DOHH2 (cell line): ENCODE measurements around the gene RXRA.

Experiments used
- H3F3A ChIP-seq: fragments of 200-600 bp; sonication (generic), shearing (Covaris generic); 2 replicates; pipeline ENCODE4 v1.6.0; 2016; ENCODE audit warnings: antibody characterized with exemption, mild to moderate bottlenecking; ENCODE audit not compliant: control insufficient read depth, insufficient read depth
- H3K27ac ChIP-seq: fragments of 200-600 bp; sonication (generic); 2 replicates; pipeline ENCODE4 v1.5.1; 2014; ENCODE audit warnings: low read depth, mild to moderate bottlenecking, low read length, moderate library complexity
- H3K27me3 ChIP-seq: fragments of 200-600 bp; sonication (generic); 2 replicates; pipeline ENCODE4 v1.6.1; 2014; ENCODE audit warnings: mild to moderate bottlenecking, low read length, mixed read lengths; ENCODE audit not compliant: control insufficient read depth
- H3K36me3 ChIP-seq: fragments of 200-600 bp; sonication (generic); 2 replicates; pipeline ENCODE4 v1.6.1; 2014; ENCODE audit warnings: mild to moderate bottlenecking, low read length, moderate library complexity, mixed read lengths; ENCODE audit not compliant: control insufficient read depth
- H3K4me1 ChIP-seq: fragments of 200-600 bp; sonication (generic); 2 replicates; pipeline ENCODE4 v1.6.1; 2014; ENCODE audit warnings: mild to moderate bottlenecking, low read length, mixed read lengths; ENCODE audit not compliant: control insufficient read depth
- H3K4me2 ChIP-seq: fragments of 200-600 bp; sonication (generic); 2 replicates; pipeline ENCODE4 v1.6.0; 2014; ENCODE audit warnings: mild to moderate bottlenecking, low read length, moderate library complexity
- H3K4me3 ChIP-seq: fragments of 200-600 bp; sonication (generic); 2 replicates; pipeline ENCODE4 v1.5.1; 2014; ENCODE audit warnings: mild to moderate bottlenecking, low read length, mixed read lengths
- H3K79me2 ChIP-seq: fragments of 200-600 bp; sonication (generic); 2 replicates; pipeline ENCODE4 v1.6.1; 2014; ENCODE audit warnings: mild to moderate bottlenecking, low read length, mixed read lengths; ENCODE audit not compliant: control insufficient read depth
- H3K9me2 ChIP-seq: fragments of 200-600 bp; sonication (generic); replicated peaks from 2 replicates; pipeline ENCODE4 v1.6.1; 2014; ENCODE audit warnings: mild to moderate bottlenecking, low read length, mixed read lengths; ENCODE audit not compliant: control insufficient read depth
- H3K9me3 ChIP-seq: fragments of 200-600 bp; sonication (generic); 2 replicates; pipeline ENCODE4 v1.6.1; 2014; ENCODE audit warnings: antibody characterized with exemption, low read length, mixed read lengths; ENCODE audit not compliant: control insufficient read depth, insufficient read depth
- H4K20me1 ChIP-seq: fragments of 200-600 bp; sonication (generic); 2 replicates; pipeline ENCODE4 v1.6.0; 2014; ENCODE audit warnings: low read depth, mild to moderate bottlenecking, antibody characterized with exemption, low read length, moderate library complexity; ENCODE audit not compliant: control insufficient read depth, insufficient read depth
- CTCF ChIP-seq: fragments of 200-600 bp; sonication (generic); IDR thresholded peaks from one replicate; pipeline ENCODE4 v1.5.1; 2014; ENCODE audit warnings: antibody characterized with exemption, mild to moderate bottlenecking, low read depth, low read length; ENCODE audit not compliant: poor library complexity, severe bottlenecking
- EZH2phosphoT487 ChIP-seq: fragments of 200-600 bp; sonication (generic); IDR thresholded peaks from 2 replicates; pipeline ENCODE4 v1.6.1; 2017; ENCODE audit warnings: borderline replicate concordance, mild to moderate bottlenecking, antibody characterized with exemption, low read length, moderate library complexity, mixed read lengths

RXRA gene

GRCh38 chr9:134302130-134302817, 24.0 kb upstream of the RXRA start:
- Histone ChIP-seq H3K79me2 (no peaks in the 10 kb centered on the region), H3K4me3 (no peak overlapping the region), H4K20me1 (no peaks in the 10 kb centered on the region), H3K9me2 (no peaks in the 10 kb centered on the region), H3K9me3 (no peaks in the 10 kb centered on the region), H3K36me3 (no peaks in the 10 kb centered on the region), H3F3A (no peaks in the 10 kb centered on the region), H3K4me2 (no peak overlapping the region), H3K4me1 (no peaks in the 10 kb centered on the region), H3K27me3 (no peaks in the 10 kb centered on the region), H3K27ac (no peak overlapping the region)
- TF ChIP-seq CTCF (no peak), EZH2phosphoT487 (no peak)

GRCh38 chr9:134303601-134304000, 22.7 kb upstream of the RXRA start:
- Histone ChIP-seq H3K4me3 (no peak overlapping the region), H3K27ac (no peak overlapping the region), H3K4me2 (no peak overlapping the region), H3K36me3 (no peaks in the 10 kb centered on the region), H4K20me1 (no peaks in the 10 kb centered on the region), H3F3A (no peaks in the 10 kb centered on the region), H3K9me3 (no peaks in the 10 kb centered on the region), H3K79me2 (no peaks in the 10 kb centered on the region), H3K4me1 (no peaks in the 10 kb centered on the region), H3K27me3 (no peaks in the 10 kb centered on the region), H3K9me2 (no peaks in the 10 kb centered on the region)
- TF ChIP-seq CTCF (no peak), EZH2phosphoT487 (no peak)

GRCh38 chr9:134304261-134304660, 22.0 kb upstream of the RXRA start:
- H3K79me2 ChIP-seq: no peaks in the 10 kb centered on the region
- TF ChIP-seq CTCF (no peak), EZH2phosphoT487 (no peak)
- H3K4me3 ChIP-seq: no peak overlapping the region
- no peaks in the 10 kb centered on the region for H4K20me1 ChIP-seq
- no peak overlapping the region for H3K27ac ChIP-seq
- no peaks in the 10 kb centered on the region for H3K9me2 ChIP-seq
- H3K4me2 ChIP-seq: no peak overlapping the region
- H3K4me1 ChIP-seq: no peaks in the 10 kb centered on the region
- no peaks in the 10 kb centered on the region for H3K27me3 ChIP-seq
- no peaks in the 10 kb centered on the region for H3F3A ChIP-seq
- H3K36me3 ChIP-seq: no peaks in the 10 kb centered on the region
- no peaks in the 10 kb centered on the region for H3K9me3 ChIP-seq
